GM12891 (cell line): ENCODE data around the gene TIMP3.

Source experiments
- POLR2A ChIP-seq: IDR thresholded peaks from 2 replicates; pipeline ENCODE4 v1.6.1; 2011; ENCODE audit warnings: low read depth, low read length, control low read depth
- POLR2AphosphoS5 ChIP-seq: IDR thresholded peaks from 2 replicates; pipeline ENCODE4 v1.6.1; 2011; ENCODE audit warnings: low read depth, low read length, control low read depth

GRCh38 chr22:32793589-32793988 lies 7.9 kb upstream of the TIMP3 start:
- TF ChIP-seq POLR2A: no peak
- no peak for TF ChIP-seq POLR2AphosphoS5
